GM18907 (cell line): ENCODE results near the gene FBN3.
"Not testable (repeated sequence)": the region's sequence is repeated elsewhere in the genome, so short reads cannot be mapped to it uniquely, and the experiment has no call there.

Source experiments
- ATAC-seq: cut with Tn5 transposase; IDR thresholded peaks from one replicate; pipeline ENCODE4 v1.9.1; 2021; ENCODE audit warnings: mild to moderate bottlenecking, moderate library complexity; ENCODE audit not compliant: unreplicated experiment

Gene FBN3

GRCh38 chr19:8149261-8150094, at the start of gene FBN3:
Gene FBN3 (minus strand): TSS chr19:8149592. CDS start chr19:8147480, 2,112 bp downstream.
- no peak for ATAC-seq

- no peak for ATAC-seq
Measured at GRCh38 chr19:8196271-8196927, 47.0 kb upstream of the FBN3 start.

- peak; percentile 29 for ATAC-seq
Measured at GRCh38 chr19:8194528-8195267, 45.3 kb upstream of the FBN3 start.

- no peak for ATAC-seq
Measured at GRCh38 chr19:8192221-8192820, 42.9 kb upstream of the FBN3 start.

- ATAC-seq, result no peak
Measured at GRCh38 chr19:8185343-8186068, 36.1 kb upstream of the FBN3 start.

- no peak for ATAC-seq
Measured at GRCh38 chr19:8184274-8184673, 34.9 kb upstream of the FBN3 start.

- no peak for ATAC-seq
Measured at GRCh38 chr19:8180018-8180417, 30.6 kb upstream of the FBN3 start.

- ATAC-seq, result no peak
Measured at GRCh38 chr19:8174706-8175105, 25.3 kb upstream of the FBN3 start.

GRCh38 chr19:8168537-8168936, 19.1 kb upstream of the FBN3 start:
- ATAC-seq, result no peak

GRCh38 chr19:8167985-8168384, 18.6 kb upstream of the FBN3 start:
- ATAC-seq, result no peak

- ATAC-seq, result no peak
Measured at GRCh38 chr19:8163759-8164158, 14.4 kb upstream of the FBN3 start.

GRCh38 chr19:8161135-8161646, 11.8 kb upstream of the FBN3 start:
- no peak for ATAC-seq

GRCh38 chr19:8159322-8159721, 9.9 kb upstream of the FBN3 start:
- not testable (repeated sequence) for ATAC-seq

- ATAC-seq, result no peak
Measured at GRCh38 chr19:8158411-8159074, 9.2 kb upstream of the FBN3 start.

GRCh38 chr19:8155318-8155717, 5.9 kb upstream of the FBN3 start:
- no peak for ATAC-seq

- ATAC-seq, result not testable (repeated sequence)
Measured at GRCh38 chr19:8154014-8154413, 4.6 kb upstream of the FBN3 start.

GRCh38 chr19:8151767-8152035, 2.3 kb upstream of the FBN3 start:
- no peak for ATAC-seq

GRCh38 chr19:8150998-8151766, 1.8 kb upstream of the FBN3 start:
- no peak for ATAC-seq

GRCh38 chr19:8150178-8150865, 930 bp upstream of the FBN3 start:
- no peak for ATAC-seq
